ENCODE results near the gene SAPCD2.
A peak's percentile ranks its signal among the peaks of the same experiment; 100 is the strongest.

DNA sequence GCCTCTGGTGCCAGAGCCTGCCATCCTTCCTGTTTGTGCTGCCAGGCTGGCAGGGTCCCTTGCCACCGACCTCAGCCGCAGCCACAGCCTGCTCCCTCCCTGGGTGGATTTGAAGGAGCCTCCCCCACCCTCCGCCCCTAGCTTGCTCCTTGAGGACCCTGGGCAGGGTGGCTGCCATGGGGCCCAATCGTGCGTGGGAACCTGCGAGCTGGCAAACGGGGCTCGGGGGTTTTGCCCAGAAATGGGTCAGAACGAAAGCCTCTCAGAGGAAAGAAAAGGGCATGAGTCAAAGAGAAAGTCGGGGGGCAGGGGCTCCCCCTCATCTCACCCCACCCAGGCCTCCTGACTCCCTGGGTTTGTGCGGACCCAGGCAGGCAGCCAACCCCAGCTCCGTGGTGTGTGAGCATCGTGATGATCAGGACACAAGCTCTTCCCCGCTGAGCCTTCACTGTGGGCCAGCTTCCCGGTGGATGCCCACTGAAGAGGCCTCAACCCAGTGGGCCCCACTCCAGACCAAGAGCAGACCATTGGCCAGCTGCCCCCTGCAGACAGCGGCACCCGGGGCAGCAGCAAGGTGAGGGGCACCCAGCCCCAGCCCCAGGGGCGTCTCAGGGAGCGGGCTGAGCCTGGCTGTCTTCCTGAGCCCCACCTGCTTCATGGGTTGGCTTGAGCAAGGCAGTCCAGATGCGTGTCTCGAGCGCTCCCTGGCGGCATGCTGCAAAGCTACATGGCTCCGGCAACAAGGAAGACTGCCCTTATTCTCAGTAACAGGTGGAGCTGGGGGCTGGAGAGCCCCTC is 35.4 kb downstream of the SAPCD2 start:
- peak; percentile 94 for TF ChIP-seq CTCF (IDR thresholded peaks at IDR 0.05; ENCODE audit: low read depth, low read length, poor library complexity, severe bottlenecking)
- no peak; the same call in 1 of the 2 replicates for TF ChIP-seq EZH2phosphoT487 (IDR thresholded peaks at IDR 0.05; ENCODE audit: borderline replicate concordance, low read length)
